Muscle layer of duodenum (tissue), 2 donors: ENCODE measurements around the gene KARS1.

Experiments used
- H3K27ac ChIP-seq: one replicate; pipeline ENCODE4 v1.7.0; 2013; ENCODE audit warnings: mild to moderate bottlenecking, low read length
- H3K27me3 ChIP-seq: one replicate; pipeline ENCODE4 v1.7.0; 2013; ENCODE audit warnings: low read depth, mild to moderate bottlenecking, control low read depth, low read length
- H3K36me3 ChIP-seq, 2 donors: one replicate each; pipeline ENCODE4 v1.7.0; 2013; ENCODE audit warnings: low read length in 2 of 2, control low read depth in 1 of 2, mild to moderate bottlenecking in 1 of 2; ENCODE audit not compliant: insufficient read depth in 2 of 2, control insufficient read depth in 1 of 2
- H3K4me1 ChIP-seq, 2 donors: one replicate each; pipeline ENCODE4 v1.7.0; 2013; ENCODE audit warnings: low read length in 2 of 2, mild to moderate bottlenecking in 2 of 2, control low read depth in 1 of 2, moderate library complexity in 1 of 2; ENCODE audit not compliant: insufficient read depth in 2 of 2, control insufficient read depth in 1 of 2
- H3K4me3 ChIP-seq, 2 donors: one replicate each; pipeline ENCODE4 v1.7.0; 2013; ENCODE audit warnings: low read length in 2 of 2, low read depth in 1 of 2, mild to moderate bottlenecking in 1 of 2
- H3K9me3 ChIP-seq, 2 donors: one replicate each; pipeline ENCODE4 v1.7.0; 2013; ENCODE audit warnings: low read length in 2 of 2, control low read depth in 1 of 2, mild to moderate bottlenecking in 1 of 2; ENCODE audit not compliant: control insufficient read depth in 1 of 2
- donor health status: healthy.

The KARS1 gene

GRCh38 chr16:75624921-75625334 lies 22.5 kb downstream of the KARS1 start:
- Histone ChIP-seq H3K4me3 (no peak overlapping the region), H3K27ac (no peak overlapping the region), H3K9me3 (no peaks in the 10 kb centered on the region), H3K27me3 (no peaks in the 10 kb centered on the region), H3K4me1 (peaks cover 5 to 13% of the 10 kb centered on the region in 2 donors), H3K36me3 (peaks cover 44 to 45% of the 10 kb centered on the region in 2 donors)

- no peaks in the 10 kb centered on the region for H3K27me3 ChIP-seq
Measured at GRCh38 chr16:75622761-75623605, 24.5 kb downstream of the KARS1 start, which contains the start of gene ADAT1. ADAT1 (minus strand) TSS chr16:75623281; CDS start chr16:75620799, 2,482 bp downstream.

GRCh38 chr16:75621170-75621477 lies 26.3 kb downstream of the KARS1 start:
- Histone ChIP-seq H3K27ac (no peak overlapping the region), H3K4me1 (peaks cover 5 to 13% of the 10 kb centered on the region in 2 donors), H3K27me3 (no peaks in the 10 kb centered on the region), H3K9me3 (no peaks in the 10 kb centered on the region), H3K36me3 (peaks cover 27 to 45% of the 10 kb centered on the region in 2 donors), H3K4me3 (no peak overlapping the region)

More at GRCh38 chr16:75622761-75623605, 24.5 kb downstream of the KARS1 start, which contains the start of gene ADAT1:
- peak within 1 kb of the TSS; percentile 77 to 86 for H3K4me3 ChIP-seq
- no peaks in the 10 kb centered on the region for H3K9me3 ChIP-seq
- peaks cover 35 to 44% of the 10 kb centered on the region in 2 donors for H3K36me3 ChIP-seq
- peaks cover 5 to 13% of the 10 kb centered on the region in 2 donors for H3K4me1 ChIP-seq
- H3K27ac ChIP-seq = peak within 1 kb of the TSS; percentile 96

- no peak overlapping the region for H3K4me3 ChIP-seq
- no peak overlapping the region for H3K27ac ChIP-seq
- H3K27me3 ChIP-seq = no peaks in the 10 kb centered on the region
- peaks cover 5 to 13% of the 10 kb centered on the region in 2 donors for H3K4me1 ChIP-seq
- peaks cover 24 to 43% of the 10 kb centered on the region in 2 donors for H3K36me3 ChIP-seq
- no peaks in the 10 kb centered on the region for H3K9me3 ChIP-seq
Measured at GRCh38 chr16:75620326-75621169, 26.9 kb downstream of the KARS1 start.

- H3K36me3 ChIP-seq = peaks cover 27 to 55% of the 10 kb centered on the region in 2 donors
Measured at GRCh38 chr16:75618780-75619179, 28.7 kb downstream of the KARS1 start.

GRCh38 chr16:75617121-75617520 lies 30.3 kb downstream of the KARS1 start:
- H3K27me3 ChIP-seq = no peaks in the 10 kb centered on the region
- no peak overlapping the region for H3K4me3 ChIP-seq
- H3K36me3 ChIP-seq = peaks cover 36 to 71% of the 10 kb centered on the region in 2 donors
- H3K4me1 ChIP-seq = peaks cover 2 to 8% of the 10 kb centered on the region in 2 donors
- H3K27ac ChIP-seq = no peak overlapping the region
- H3K9me3 ChIP-seq = no peaks in the 10 kb centered on the region

More at GRCh38 chr16:75618780-75619179, 28.7 kb downstream of the KARS1 start:
- Histone ChIP-seq H3K4me1 (peaks cover 5 to 13% of the 10 kb centered on the region in 2 donors), H3K27ac (no peak overlapping the region), H3K4me3 (no peak overlapping the region), H3K27me3 (no peaks in the 10 kb centered on the region), H3K9me3 (no peaks in the 10 kb centered on the region)

GRCh38 chr16:75616521-75617010 lies 30.9 kb downstream of the KARS1 start:
- H3K27me3 ChIP-seq = no peaks in the 10 kb centered on the region
- H3K9me3 ChIP-seq = no peaks in the 10 kb centered on the region
- peaks cover 39 to 76% of the 10 kb centered on the region in 2 donors for H3K36me3 ChIP-seq
- H3K4me1 ChIP-seq = peaks cover 0 to 3% of the 10 kb centered on the region in 2 donors
- no peak overlapping the region for H3K4me3 ChIP-seq
- H3K27ac ChIP-seq = no peak overlapping the region

- Histone ChIP-seq H3K36me3 (peaks cover 39 to 83% of the 10 kb centered on the region in 2 donors), H3K27ac (no peak overlapping the region)
Measured at GRCh38 chr16:75615619-75616018, 31.8 kb downstream of the KARS1 start.

GRCh38 chr16:75614066-75614897 lies 33.2 kb downstream of the KARS1 start:
- Histone ChIP-seq H3K36me3 (peaks cover 29 to 85% of the 10 kb centered on the region in 2 donors), H3K4me1 (no peaks in the 10 kb centered on the region)

More at GRCh38 chr16:75615619-75616018, 31.8 kb downstream of the KARS1 start:
- H3K27me3 ChIP-seq = no peaks in the 10 kb centered on the region
- H3K4me1 ChIP-seq = no peaks in the 10 kb centered on the region
- no peak overlapping the region for H3K4me3 ChIP-seq
- H3K9me3 ChIP-seq = no peaks in the 10 kb centered on the region

GRCh38 chr16:75606507-75606906 lies 41.0 kb downstream of the KARS1 start:
- Histone ChIP-seq H3K9me3 (peaks cover 0 to 4% of the 10 kb centered on the region in 2 donors), H3K4me1 (no peaks in the 10 kb centered on the region), H3K27ac (no peak overlapping the region), H3K4me3 (no peak overlapping the region), H3K36me3 (peaks cover 50 to 62% of the 10 kb centered on the region in 2 donors), H3K27me3 (no peaks in the 10 kb centered on the region)

More at GRCh38 chr16:75614066-75614897, 33.2 kb downstream of the KARS1 start:
- H3K27ac ChIP-seq = no peak overlapping the region
- no peaks in the 10 kb centered on the region for H3K9me3 ChIP-seq
- H3K4me3 ChIP-seq = no peak overlapping the region
- H3K27me3 ChIP-seq = no peaks in the 10 kb centered on the region
